ENCODE data around the gene RBBP8NL.

RBBP8NL gene

GRCh38 chr20:62405981-62406513 is 21.3 kb downstream of the RBBP8NL start:
- Histone ChIP-seq H3K9ac (ENCODE audit: low read length) (peak overlapping the region; percentile 94), H2AFZ (ENCODE audit: low read length) (no peak overlapping the region), H3K4me3 (ENCODE audit: low read depth, low read length, poor library complexity, severe bottlenecking) (peak overlapping the region; percentile 84), H3K4me1 (ENCODE audit: insufficient read depth, low read length, severe bottlenecking) (peaks cover 50% of the 10 kb centered on the region), H3F3A (ENCODE audit: insufficient read depth, low read length) (no peaks in the 10 kb centered on the region), H3K4me2 (ENCODE audit: low read length) (peak overlapping the region; percentile 89), H3K9me2 (ENCODE audit: low read depth, low read length) (no peaks in the 10 kb centered on the region), H3K27me3 (ENCODE audit: insufficient read depth, low read length) (no peaks in the 10 kb centered on the region), H3K27ac (ENCODE audit: low read depth, low read length, poor library complexity, severe bottlenecking) (no peak overlapping the region), H3K9me3 (ENCODE audit: low read length) (no peaks in the 10 kb centered on the region), H3K79me2 (ENCODE audit: insufficient read depth, low read length) (0 out of 2 replicates have a peak, but pooled peaks cover 4% of the 10 kb centered on the region), H3K36me3 (ENCODE audit: insufficient read depth, low read length) (peaks cover 13% of the 10 kb centered on the region; the same call in 1 of the 2 replicates), H4K20me1 (ENCODE audit: insufficient read depth, low read length) (no peaks in the 10 kb centered on the region)
- TF ChIP-seq CTCF (IDR thresholded peaks at IDR 0.05; ENCODE audit: low read length) (no peak), EZH2 (IDR thresholded peaks at IDR 0.05; ENCODE audit: borderline replicate concordance, low read length) (no peak)

- Histone ChIP-seq H3K9me2 (ENCODE audit: low read depth, low read length) (no peaks in the 10 kb centered on the region), H2AFZ (ENCODE audit: low read length) (no peak overlapping the region), H3K27me3 (ENCODE audit: insufficient read depth, low read length) (no peaks in the 10 kb centered on the region), H3F3A (ENCODE audit: insufficient read depth, low read length) (no peaks in the 10 kb centered on the region), H3K9me3 (ENCODE audit: low read length) (no peaks in the 10 kb centered on the region), H3K4me2 (ENCODE audit: low read length) (peak overlapping the region; percentile 89), H3K9ac (ENCODE audit: low read length) (peak overlapping the region; percentile 94; the same call in 1 of the 2 replicates), H3K4me3 (ENCODE audit: low read depth, low read length, poor library complexity, severe bottlenecking) (peak overlapping the region; percentile 84), H3K27ac (ENCODE audit: low read depth, low read length, poor library complexity, severe bottlenecking) (no peak overlapping the region), H3K36me3 (ENCODE audit: insufficient read depth, low read length) (peaks cover 13% of the 10 kb centered on the region; the same call in 1 of the 2 replicates), H3K79me2 (ENCODE audit: insufficient read depth, low read length) (0 out of 2 replicates have a peak, but pooled peaks cover 4% of the 10 kb centered on the region), H3K4me1 (ENCODE audit: insufficient read depth, low read length, severe bottlenecking) (peaks cover 56% of the 10 kb centered on the region), H4K20me1 (ENCODE audit: insufficient read depth, low read length) (no peaks in the 10 kb centered on the region)
- TF ChIP-seq EZH2 (IDR thresholded peaks at IDR 0.05; ENCODE audit: borderline replicate concordance, low read length) (no peak), CTCF (IDR thresholded peaks at IDR 0.05; ENCODE audit: low read length) (no peak)
These were observed 22.0 kb downstream of the RBBP8NL start for GRCh38 chr20:62405108-62405980.

- H3K4me1 ChIP-seq (ENCODE audit: insufficient read depth, low read length, severe bottlenecking): peaks cover 52% of the 10 kb centered on the region
- H3K27ac ChIP-seq (ENCODE audit: low read depth, low read length, poor library complexity, severe bottlenecking): no peak overlapping the region
- H3K9me3 ChIP-seq (ENCODE audit: low read length): no peaks in the 10 kb centered on the region
- H4K20me1 ChIP-seq (ENCODE audit: insufficient read depth, low read length): no peaks in the 10 kb centered on the region
- no peaks in the 10 kb centered on the region; the same call in 1 of the 2 replicates for H3F3A ChIP-seq (ENCODE audit: insufficient read depth, low read length)
- peak overlapping the region; percentile 5; the same call in 1 of the 2 replicates for H3K4me2 ChIP-seq (ENCODE audit: low read length)
- H3K9me2 ChIP-seq (ENCODE audit: low read depth, low read length): no peaks in the 10 kb centered on the region
- no peak overlapping the region for H3K9ac ChIP-seq (ENCODE audit: low read length)
- TF ChIP-seq EZH2 (IDR thresholded peaks at IDR 0.05; ENCODE audit: borderline replicate concordance, low read length) (no peak), CTCF (IDR thresholded peaks at IDR 0.05; ENCODE audit: low read length) (no peak)
- no peaks in the 10 kb centered on the region for H3K27me3 ChIP-seq (ENCODE audit: insufficient read depth, low read length)
- 0 out of 2 replicates have a peak, but pooled peaks cover 4% of the 10 kb centered on the region for H3K79me2 ChIP-seq (ENCODE audit: insufficient read depth, low read length)
- H3K4me3 ChIP-seq (ENCODE audit: low read depth, low read length, poor library complexity, severe bottlenecking): no peak overlapping the region
- H3K36me3 ChIP-seq (ENCODE audit: insufficient read depth, low read length): peaks cover 14% of the 10 kb centered on the region; the same call in 1 of the 2 replicates
- no peak overlapping the region for H2AFZ ChIP-seq (ENCODE audit: low read length)
These were observed 22.6 kb downstream of the RBBP8NL start for GRCh38 chr20:62404761-62405107.

Measured in OCI-LY1 (cell line).